HG02885 (cell line): ENCODE results near the gene TCF19.
"Not testable (repeated sequence)": the region's sequence is repeated elsewhere in the genome, so short reads cannot be mapped to it uniquely, and the experiment has no call there.

Source experiments
- ATAC-seq: cut with Tn5 transposase; IDR thresholded peaks from one replicate; pipeline ENCODE4 v1.9.1; 2021; ENCODE audit warnings: mild to moderate bottlenecking; ENCODE audit not compliant: unreplicated experiment, poor library complexity

Gene TCF19

DNA sequence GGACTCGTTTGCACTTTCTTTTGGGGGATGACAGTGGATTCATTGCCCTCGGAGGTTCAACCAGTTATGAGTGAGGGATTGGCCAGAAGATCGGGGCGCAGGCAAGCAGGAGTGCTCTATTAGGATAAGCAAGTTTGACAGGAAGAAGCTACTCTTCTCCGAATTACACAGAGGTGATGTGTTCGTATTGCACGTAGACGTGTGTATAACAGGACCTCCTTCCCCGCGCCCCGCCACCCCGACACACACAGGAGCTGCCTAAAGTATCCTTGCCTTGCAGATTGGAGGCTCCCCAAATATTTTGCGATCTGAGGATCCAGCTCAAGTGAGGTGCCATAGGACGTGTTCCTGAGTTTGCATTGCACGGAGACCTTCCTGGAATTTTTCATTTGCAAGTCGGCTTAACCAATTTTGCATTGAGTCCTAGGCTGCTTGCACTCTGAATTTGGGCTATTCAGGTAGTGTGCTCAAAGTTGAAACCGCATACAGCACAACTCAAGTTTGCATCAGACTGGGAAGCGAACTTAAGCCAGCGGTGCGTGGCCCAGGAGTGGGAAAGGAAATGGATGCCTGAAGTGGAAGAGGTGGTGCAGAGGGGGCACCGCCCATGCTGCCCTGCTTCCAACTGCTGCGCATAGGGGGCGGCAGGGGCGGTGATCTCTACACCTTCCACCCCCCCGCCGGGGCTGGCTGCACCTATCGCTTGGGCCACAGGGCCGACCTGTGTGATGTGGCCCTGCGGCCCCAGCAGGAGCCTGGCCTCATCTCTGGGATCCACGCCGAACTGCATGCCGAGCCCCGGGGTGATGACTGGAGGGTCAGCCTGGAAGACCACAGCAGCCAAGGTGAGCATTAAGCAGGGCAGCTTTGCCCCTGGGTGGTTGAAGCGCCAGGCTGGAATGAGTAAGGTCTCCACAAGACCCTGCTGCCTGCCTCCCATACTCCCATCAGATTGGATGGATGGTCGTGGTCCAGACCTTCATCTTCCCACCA lies 770 bp downstream of the TCF19 start:
- ATAC-seq: peak; percentile 1

DNA sequence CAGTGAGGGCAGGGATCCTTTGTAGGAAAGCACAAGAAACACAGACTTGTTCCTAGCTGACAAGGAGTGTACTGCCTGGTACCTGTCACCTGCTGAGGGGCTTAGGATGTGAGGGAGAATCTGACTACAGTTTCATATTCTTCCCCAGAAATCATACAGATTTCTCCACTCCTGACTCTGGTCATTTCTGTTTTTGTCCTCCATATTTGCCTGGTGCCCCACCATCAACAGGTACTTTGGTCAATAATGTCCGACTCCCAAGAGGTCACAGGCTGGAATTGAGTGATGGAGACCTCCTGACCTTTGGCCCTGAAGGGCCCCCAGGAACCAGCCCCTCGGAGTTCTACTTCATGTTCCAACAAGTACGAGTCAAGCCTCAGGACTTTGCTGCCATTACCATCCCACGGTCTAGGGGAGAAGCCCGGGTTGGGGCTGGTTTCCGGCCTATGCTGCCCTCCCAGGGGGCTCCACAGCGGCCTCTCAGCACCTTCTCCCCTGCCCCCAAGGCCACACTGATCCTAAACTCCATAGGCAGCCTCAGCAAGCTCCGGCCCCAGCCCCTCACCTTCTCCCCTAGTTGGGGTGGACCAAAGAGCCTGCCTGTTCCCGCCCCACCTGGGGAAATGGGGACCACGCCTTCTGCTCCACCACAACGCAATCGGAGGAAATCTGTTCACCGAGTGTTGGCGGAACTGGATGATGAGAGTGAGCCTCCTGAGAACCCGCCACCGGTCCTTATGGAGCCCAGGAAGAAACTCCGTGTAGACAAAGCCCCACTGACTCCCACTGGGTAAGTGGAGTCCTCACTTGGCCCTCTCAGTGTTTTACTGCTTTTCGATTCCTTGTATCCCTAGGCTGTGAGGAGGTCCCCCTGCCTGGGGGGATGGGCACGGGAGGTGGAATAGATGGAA lies 3.1 kb downstream of the TCF19 start:
- no peak for ATAC-seq

DNA sequence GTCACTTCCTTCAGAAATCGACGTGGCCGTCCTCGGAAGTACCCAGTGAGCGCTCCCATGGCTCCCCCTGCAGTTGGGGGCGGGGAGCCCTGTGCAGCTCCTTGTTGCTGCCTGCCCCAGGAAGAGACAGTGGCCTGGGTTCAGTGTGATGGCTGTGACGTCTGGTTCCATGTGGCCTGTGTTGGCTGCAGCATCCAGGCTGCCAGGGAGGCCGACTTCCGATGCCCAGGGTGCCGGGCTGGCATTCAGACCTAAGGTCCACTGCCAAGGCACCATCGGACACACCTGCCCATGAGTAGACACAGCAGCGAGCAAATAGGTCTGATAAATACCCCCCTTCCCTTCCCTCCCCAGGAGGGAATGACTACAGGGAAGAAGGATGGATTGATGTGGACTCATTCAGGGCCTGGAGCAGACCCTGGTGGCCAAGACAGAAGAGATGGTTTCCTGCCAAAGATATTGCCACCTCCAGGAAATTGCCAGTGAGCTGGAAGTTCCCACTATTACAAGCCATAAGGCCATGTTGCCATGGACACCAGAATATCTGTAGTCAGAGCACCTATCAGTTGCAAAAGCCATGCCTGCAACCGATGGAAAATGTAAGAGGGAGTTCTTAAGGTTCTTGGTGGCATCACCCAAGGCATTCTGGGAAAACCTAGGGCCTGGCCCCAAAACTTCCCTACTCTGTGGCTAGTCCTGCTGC lies 4.2 kb downstream of the TCF19 start:
- no peak for ATAC-seq

DNA sequence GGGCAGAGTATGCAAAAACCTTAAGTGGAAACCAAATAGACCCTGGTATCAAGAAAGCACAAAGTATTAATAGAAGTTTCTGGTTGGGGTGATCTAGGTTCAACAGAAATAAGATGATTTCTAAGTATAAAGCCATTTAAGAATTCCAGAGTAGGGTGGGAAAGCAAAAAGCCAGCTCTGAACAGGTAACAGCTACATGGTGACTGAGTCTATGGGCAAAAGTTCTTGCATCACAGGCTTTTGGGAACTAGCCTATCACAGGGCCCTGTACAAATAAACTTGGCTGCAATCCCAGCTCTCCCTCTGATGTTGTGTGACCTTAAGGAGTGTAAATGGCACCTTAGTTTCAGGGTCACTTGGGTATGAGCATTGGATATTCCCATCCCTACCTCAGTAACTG lies 5.5 kb downstream of the TCF19 start:
- no peak for ATAC-seq

DNA sequence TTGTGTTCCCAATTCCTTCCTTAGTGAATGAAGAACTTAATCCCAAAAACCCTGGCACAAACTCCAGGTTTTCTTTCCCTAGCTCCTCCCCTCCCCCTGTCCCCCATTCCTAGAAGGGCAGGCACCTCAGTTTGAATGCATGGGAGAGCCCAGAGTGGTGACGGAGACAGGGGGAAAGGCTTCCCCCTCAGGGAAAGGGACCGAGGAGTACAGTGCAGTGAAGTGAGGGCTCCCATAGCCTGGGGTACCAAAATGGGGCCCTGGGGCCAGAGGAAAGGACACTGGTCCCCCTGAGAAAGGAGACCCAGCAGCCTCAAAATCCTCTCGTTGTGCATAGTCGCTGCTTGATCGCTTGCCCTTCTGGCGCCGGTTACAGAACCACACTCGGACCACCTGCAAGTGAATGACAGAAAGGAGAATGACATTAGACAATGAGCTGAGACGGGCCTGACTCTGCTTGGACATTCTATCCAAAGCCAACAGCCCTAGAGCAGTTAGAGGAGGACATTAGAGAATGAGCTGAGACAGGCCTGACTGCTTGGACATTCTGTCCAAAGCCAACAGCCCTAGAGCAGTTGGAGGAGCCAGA lies 6.2 kb downstream of the TCF19 start:
- ATAC-seq: peak; percentile 15

DNA sequence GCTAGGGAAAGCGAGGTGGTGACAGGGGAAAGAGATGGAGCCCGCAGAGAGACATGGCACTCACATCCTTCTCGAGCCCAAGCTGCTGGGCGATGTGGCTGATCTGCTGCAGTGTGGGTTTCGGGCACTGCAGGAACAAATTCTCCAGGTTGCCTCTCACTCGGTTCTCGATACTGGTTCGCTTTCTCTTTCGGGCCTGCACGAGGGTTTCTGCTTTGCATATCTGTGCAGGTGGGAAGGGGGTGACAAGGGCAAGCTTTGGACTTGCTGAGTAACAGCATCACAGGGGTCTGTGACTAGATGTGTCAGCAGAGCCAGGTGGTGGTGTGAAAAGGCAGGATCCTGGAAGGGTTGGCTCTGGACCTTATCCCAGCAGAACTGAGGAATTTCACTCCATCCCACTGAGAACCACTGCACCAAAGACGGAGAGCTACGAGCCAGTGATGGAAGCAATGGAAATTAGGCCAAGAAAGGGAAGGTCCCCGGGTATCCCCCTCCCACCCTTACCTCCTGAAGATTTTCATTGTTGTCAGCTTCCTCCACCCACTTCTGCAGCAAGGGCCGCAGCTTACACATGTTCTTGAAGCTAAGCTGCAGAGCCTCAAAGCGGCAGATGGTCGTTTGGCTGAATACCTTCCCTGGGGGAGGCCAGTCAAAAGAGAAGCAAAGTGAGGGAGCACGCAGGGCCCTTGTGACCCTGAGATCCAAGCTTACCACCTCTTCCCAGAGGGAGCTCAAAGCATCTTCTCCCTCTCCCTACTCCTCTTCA lies 6.9 kb downstream of the TCF19 start:
- ATAC-seq: peak; percentile 85

DNA sequence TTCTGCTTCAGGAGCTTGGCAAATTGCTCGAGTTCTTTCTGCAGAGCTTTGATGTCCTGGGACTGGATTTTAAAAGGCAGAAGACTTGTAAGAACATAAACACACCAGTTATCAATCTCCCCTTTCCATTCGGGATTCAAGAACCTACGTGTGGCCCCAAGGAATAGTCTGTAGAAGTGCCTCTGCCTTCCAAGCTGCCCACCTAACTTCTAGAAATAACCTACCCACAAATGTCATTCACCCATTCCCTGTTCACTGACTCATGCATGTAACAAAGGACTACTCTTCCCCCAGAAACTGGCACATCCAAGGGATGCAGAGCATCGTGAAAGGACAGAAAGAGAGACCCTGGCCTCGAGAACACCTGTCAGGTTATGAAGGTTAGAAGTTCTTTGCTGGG lies 7.6 kb downstream of the TCF19 start:
- ATAC-seq: no peak

DNA sequence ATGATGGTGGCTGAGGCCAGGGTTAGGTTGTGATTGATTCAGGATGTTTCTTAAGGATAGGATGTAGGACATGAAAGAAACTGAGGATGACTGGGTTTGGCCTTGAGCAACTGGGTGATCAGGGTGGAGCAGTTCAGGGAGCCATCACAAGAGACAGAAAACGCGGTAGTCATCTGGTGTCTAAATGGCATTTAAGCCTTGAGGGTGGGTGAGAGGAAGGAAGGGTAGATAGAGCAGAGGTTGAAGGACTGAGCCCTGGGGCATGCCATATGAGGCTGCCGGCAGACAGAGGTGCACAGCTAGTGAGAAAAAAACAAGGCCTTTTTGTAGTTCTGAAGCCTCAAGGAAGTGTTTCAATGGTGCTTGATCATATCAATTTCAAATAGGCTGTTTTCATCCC lies 10.2 kb downstream of the TCF19 start:
- no peak for ATAC-seq

DNA sequence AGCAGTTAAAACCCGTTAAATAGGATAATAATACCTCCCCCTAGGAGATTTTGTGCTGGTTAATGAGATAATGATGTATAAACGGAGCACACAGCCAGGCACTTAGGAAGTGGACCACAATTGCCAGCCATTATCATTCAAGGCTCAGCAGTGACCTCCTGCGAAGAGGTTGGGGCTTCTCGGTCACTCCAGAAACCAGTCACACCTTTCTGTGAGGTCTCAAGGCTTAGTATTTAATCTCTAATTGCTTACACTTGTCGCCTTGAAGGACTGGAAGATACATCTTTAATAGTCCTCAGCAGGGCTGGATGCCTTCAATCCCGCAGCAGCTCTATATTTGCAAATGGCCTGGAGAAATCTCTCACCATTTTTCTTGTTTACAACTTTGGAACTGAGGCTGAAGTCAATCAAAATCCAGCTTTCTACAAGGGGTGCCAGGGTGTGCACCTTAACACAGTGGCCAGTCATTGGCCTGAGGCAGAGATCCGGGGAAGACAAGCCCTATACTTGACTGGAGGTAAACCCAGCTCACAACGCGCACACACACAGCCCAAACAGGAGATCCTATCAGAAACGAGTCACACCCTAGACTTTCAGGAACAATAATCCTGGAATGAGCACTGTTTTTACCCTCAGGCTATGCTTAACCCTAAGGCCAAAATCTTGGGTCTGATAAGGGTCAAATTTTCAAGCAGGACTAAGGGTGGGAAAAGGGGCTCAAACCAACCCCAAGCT lies 10.9 kb downstream of the TCF19 start:
- ATAC-seq: no peak

DNA sequence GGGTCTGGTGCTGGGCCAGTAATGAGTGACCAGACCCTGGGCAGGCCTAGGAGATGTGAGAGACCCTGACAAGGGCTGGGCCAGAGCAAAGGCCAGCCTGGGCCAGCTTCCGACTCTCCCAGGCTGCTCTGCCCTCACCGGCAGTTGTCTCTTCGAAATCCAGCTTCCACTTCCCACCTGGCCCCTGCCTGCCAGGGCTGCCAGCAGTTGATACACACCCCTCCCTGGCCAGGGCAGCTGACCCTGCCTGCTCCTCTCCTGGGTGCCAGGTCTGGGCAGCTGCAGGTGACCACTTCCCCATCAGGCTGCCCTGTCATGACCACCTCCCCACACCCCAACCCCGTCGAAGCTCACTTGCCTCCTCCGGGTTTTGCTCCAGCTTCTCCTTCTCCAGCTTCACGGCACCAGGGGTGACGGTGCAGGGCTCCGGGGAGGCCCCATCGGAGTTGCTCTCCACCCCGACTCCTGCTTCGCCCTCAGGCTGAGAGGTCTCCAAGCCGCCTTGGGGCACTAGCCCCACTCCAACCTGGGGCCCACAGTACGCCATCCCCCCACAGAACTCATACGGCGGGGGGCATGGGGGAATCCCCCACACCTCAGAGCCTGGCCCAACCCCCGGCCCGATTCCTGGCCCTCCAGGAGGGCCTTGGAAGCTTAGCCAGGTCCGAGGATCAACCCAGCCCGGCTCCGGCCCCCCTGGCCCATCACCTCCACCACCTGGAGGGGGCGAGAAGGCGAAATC lies 11.6 kb downstream of the TCF19 start:
- ATAC-seq: not testable (repeated sequence)

DNA sequence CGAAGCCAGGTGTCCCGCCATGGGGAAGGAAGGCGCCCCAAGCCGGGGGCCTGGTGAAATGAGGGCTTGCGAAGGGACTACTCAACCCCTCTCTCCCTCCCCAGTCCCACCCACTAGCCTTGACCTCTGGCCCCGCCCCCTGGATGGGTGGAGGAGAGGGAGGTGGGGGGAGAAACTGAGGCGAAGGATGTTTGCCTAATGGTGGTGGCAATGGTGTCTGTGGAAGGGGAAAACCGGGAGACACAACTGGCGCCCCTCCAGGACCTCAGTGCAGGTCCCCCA lies 12.2 kb downstream of the TCF19 start, which contains the start of gene POU5F1:
TSS of gene POU5F1 (minus strand) at position 83 of the 282 bp plus-strand sequence. CDS start at position 21, 62 bp downstream.
- ATAC-seq: no peak

DNA sequence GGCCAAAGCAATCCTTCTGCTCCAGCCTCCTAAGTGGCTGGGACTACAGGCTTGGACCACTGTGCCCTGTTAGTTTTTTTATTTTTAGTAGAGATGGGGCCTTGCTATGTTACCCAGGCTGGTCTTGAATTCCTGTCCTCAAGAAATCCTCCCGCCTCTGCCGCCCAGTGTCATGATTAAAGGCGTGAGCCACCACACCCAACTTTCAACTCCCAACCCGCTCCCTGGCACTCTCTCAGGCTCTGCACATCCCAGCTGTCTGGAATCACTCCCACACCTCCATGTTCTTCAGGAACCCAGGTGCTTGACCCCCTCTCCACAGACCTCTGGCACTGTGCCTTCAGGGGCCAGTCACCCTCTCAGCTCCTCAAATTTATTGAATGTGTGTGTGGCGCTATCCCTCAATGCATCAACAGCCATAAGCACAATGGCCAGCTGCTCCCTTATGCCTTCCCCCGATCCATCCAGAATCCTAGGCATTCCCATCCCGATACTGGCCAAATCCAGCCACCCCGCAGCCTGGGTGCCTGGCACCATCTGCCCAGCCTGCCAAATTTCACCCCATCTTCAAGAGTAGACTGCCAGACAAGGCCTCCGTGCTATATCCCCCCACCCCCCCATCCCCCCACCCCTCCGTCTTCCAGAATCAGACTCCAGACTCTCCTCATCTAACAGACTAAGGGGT lies 12.7 kb downstream of the TCF19 start:
- ATAC-seq: no peak

DNA sequence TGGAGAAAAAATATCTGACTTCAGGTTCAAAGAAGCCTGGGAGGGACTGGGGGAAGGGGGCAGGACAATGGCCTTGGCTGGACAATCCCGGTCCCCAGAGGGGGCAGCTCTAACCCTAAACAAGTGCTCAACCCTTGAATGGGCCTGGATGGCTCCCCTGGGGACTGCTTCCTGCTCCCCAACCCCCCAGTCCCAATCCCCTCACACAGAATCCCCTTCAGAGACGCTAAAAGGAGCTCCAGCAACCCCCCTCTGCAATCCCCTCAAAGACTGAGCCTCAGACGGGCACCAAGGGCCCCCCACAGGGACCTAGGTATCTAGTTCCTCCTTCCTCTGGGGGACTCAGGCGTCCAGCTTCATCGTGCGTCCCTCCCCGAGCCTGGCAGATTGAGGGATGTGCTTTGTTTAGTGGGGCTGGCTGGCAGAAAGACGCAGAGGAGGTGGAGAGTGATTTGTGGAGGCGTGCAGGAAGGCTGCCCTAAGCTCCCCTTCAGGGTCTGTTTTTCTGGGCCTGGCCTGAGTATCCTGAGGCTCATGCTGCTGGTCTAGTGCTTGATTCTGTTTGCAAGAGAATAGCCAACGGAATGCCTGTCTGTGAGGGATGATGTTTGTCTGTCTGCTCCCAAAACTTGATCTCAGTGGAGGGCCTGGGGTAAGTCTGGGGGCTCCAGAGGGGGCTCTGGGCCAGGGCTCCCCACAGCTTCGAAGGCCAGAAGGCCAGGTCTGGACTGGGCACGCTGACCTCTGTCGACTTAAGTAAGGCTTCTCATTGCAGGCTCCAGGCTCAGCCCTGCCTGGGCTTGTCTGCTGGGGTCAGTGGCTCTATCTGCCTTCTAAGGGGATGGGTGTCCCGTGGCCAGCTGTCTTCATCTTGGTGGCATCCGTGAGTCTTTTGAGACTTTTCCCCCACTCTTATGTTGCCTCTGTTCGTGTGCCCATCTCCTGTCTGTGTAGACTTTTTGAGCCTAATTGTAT lies 13.8 kb downstream of the TCF19 start:
- ATAC-seq: no peak

DNA sequence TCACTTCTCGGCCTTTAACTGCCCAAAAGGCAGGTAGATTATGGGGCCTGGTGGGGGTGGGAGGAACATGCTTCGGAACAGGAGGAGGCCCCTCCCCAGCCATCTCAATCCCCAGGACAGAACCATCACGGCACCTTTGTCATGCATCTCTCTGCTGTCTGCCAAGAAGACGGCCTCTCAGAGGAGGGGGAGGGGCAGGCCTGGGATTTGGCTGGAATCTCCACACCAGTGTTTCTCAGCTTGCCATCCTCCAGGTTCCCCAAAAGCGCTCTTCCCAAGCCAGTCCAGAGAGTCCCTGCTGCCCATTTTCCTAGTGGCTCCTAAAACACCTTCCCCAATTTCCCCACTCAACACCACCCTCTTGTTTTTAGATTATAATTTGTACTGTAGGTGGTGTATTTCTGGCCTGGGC lies 14.6 kb downstream of the TCF19 start:
- no peak for ATAC-seq

DNA sequence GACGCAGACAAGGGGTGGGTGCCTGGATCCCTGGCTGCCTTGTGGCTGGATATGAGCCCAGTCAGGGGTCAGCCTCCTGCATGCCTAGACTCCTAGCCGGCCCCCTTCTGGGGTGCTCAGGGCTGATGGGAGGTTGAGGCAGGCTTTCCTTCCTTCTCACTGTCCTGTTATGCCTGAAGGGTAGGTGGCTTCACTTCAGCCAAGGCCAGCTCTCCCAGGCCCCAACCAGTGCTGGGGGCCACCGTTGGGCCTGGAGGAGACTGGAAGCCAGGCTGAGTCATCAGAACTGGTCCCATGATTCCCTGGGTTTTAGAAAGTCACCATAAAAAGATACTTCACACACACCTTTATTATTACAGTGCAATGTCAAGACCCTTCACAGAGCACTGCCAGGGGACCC lies 15.0 kb downstream of the TCF19 start:
- ATAC-seq: no peak

DNA sequence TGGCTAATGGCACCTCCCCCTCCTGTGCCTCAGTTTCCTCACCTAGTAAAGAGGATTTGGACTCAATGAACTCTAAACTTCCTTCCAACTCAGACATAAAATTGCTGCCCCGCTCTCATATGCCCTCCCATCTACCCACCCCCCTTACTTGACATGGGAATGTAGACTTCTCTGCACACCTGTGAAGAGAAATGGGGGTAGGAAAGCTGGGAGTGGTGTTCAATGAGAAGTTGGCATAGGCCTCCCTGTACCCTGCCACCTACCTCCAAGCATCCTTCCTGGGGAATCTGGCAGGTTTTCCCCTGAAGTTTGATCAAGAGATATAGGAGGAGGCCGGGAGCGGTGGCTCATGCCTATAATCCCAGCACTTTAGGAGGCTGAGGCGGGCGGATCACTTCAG lies 16.0 kb downstream of the TCF19 start:
- no peak for ATAC-seq
